Breast epithelium (tissue), 3 donors: ENCODE results near the gene TMEM234.

ENCODE experiments used
- POLR2AphosphoS5 ChIP-seq, 3 donors: sonication (generic); formaldehyde crosslinking; IDR thresholded peaks; one replicate each; pipeline ENCODE4 v1.6.1; 2017; ENCODE audit warnings: antibody characterized with exemption in 3 of 3
- TF ChIP-seq, protein P1 (sequence below), 3 donors: fragments of 450-650 bp; IDR thresholded peaks; one replicate each; pipeline ENCODE4 v1.5.1; 2016 to 2017; ENCODE audit warnings: antibody characterized with exemption in 3 of 3, mild to moderate bottlenecking in 3 of 3, moderate library complexity in 3 of 3

GRCh38 chr1:32178380-32179192, 43.6 kb downstream of the TMEM234 start:
- TF ChIP-seq, protein P1, sequence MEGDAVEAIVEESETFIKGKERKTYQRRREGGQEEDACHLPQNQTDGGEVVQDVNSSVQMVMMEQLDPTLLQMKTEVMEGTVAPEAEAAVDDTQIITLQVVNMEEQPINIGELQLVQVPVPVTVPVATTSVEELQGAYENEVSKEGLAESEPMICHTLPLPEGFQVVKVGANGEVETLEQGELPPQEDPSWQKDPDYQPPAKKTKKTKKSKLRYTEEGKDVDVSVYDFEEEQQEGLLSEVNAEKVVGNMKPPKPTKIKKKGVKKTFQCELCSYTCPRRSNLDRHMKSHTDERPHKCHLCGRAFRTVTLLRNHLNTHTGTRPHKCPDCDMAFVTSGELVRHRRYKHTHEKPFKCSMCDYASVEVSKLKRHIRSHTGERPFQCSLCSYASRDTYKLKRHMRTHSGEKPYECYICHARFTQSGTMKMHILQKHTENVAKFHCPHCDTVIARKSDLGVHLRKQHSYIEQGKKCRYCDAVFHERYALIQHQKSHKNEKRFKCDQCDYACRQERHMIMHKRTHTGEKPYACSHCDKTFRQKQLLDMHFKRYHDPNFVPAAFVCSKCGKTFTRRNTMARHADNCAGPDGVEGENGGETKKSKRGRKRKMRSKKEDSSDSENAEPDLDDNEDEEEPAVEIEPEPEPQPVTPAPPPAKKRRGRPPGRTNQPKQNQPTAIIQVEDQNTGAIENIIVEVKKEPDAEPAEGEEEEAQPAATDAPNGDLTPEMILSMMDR (IDR thresholded peaks at IDR 0.05) = no peak
- no peak for TF ChIP-seq POLR2AphosphoS5 (IDR thresholded peaks at IDR 0.05)
